ENCODE data around the gene EFS. TPM values are rescaled to one million over a fixed set of nuclear protein-coding genes. Genes with fewer than 3 reads are reported as not detected.
A peak's percentile ranks its signal among the peaks of the same experiment; 100 is the strongest.

The EFS gene
- total RNA-seq, 6 experiments from 2014 or later: 8.8 to 13.5 (median 12.3) TPM

GRCh38 chr14:23307687-23308644, 57.0 kb downstream of the EFS start:
- Mint-ChIP-seq H3K27ac (peak overlapping the region; percentile 82), H3K9me3 (no peaks in the 10 kb centered on the region), H3K27me3 (ENCODE audit: insufficient read depth) (no peaks in the 10 kb centered on the region; the same call in 1 of the 2 replicates), H3K4me1 (ENCODE audit: low read depth) (peaks cover 39% of the 10 kb centered on the region), H3K36me3 (ENCODE audit: low read depth) (peaks cover 39% of the 10 kb centered on the region), H3K4me3 (peak overlapping the region; percentile 93)
- DNase-seq: no peak
- TF ChIP-seq CTCF (IDR thresholded peaks at IDR 0.05): no peak

- TF ChIP-seq CTCF (IDR thresholded peaks at IDR 0.05): no peak
- Mint-ChIP-seq H3K36me3 (ENCODE audit: low read depth) (peaks cover 34% of the 10 kb centered on the region), H3K27ac (peak overlapping the region; percentile 82), H3K4me1 (ENCODE audit: low read depth) (peaks cover 44% of the 10 kb centered on the region), H3K4me3 (peak overlapping the region; percentile 93), H3K9me3 (no peaks in the 10 kb centered on the region), H3K27me3 (ENCODE audit: insufficient read depth) (no peaks in the 10 kb centered on the region; the same call in 1 of the 2 replicates)
- no peak for DNase-seq
Measured at GRCh38 chr14:23307146-23307530, 57.8 kb downstream of the EFS start.

GRCh38 chr14:23306412-23307145, 58.4 kb downstream of the EFS start, which contains the start of gene BCL2L2:
Gene BCL2L2, plus strand, starts transcription at chr14:23306833. Its CDS starts 935 bp downstream, at chr14:23307768.
- peak; percentile 75 for DNase-seq
- no peaks in the 10 kb centered on the region; the same call in 1 of the 2 replicates for H3K27me3 Mint-ChIP-seq (ENCODE audit: insufficient read depth)
- TF ChIP-seq CTCF (IDR thresholded peaks at IDR 0.05): no peak
- H3K27ac Mint-ChIP-seq: peak within 1 kb of the TSS; percentile 82
- H3K9me3 Mint-ChIP-seq: no peaks in the 10 kb centered on the region
- H3K36me3 Mint-ChIP-seq (ENCODE audit: low read depth): peaks cover 29% of the 10 kb centered on the region
- H3K4me1 Mint-ChIP-seq (ENCODE audit: low read depth): peaks cover 44% of the 10 kb centered on the region
- peak within 1 kb of the TSS; percentile 93 for H3K4me3 Mint-ChIP-seq

Small RNA genes within 50 kb of the gene (microRNA-seq; reads per million reads assigned to microRNA genes)
- not detected for gene MIR208A

Other genes starting within 250 kb of the EFS start
- gene CEBPE, start 245.9 kb downstream of the EFS start, total RNA-seq (2021; fragmentation: NEBNext Ultra II Directional; extraction: Animal tissue kit (Norgen Biotek cat#: 25700)): not detected
- 10 to 100 TPM; 13.0 to 24.2 (median 23.3) TPM for gene SLC7A8, start 181.5 kb downstream of the EFS start, total RNA-seq (2021; fragmentation: NEBNext Ultra II Directional; extraction: Animal tissue kit (Norgen Biotek cat#: 25700))
- not detected for gene RNF212B, start 127.2 kb downstream of the EFS start, total RNA-seq (2021; fragmentation: NEBNext Ultra II Directional; extraction: Animal tissue kit (Norgen Biotek cat#: 25700))
- gene HOMEZ, start 79.0 kb downstream of the EFS start, total RNA-seq (2021; fragmentation: NEBNext Ultra II Directional; extraction: Animal tissue kit (Norgen Biotek cat#: 25700)): 1 to 10 TPM; 7.3 to 9.2 (median 7.5) TPM
- 1 to 10 TPM; 2.3 to 3.8 (median 2.6) TPM for gene PPP1R3E, start 62.3 kb downstream of the EFS start, total RNA-seq (2021; fragmentation: NEBNext Ultra II Directional; extraction: Animal tissue kit (Norgen Biotek cat#: 25700))
- gene BCL2L2, start 58.3 kb downstream of the EFS start, total RNA-seq (2021; fragmentation: NEBNext Ultra II Directional; extraction: Animal tissue kit (Norgen Biotek cat#: 25700)): 10 to 100 TPM; 28.7 to 32.4 (median 31.1) TPM
- 100 to 1,000 TPM; 128 to 147 (median 137) TPM for gene PABPN1, start 43.7 kb downstream of the EFS start, total RNA-seq (2021; fragmentation: NEBNext Ultra II Directional; extraction: Animal tissue kit (Norgen Biotek cat#: 25700))
- gene SLC22A17, start 12.3 kb downstream of the EFS start, total RNA-seq (2021; fragmentation: NEBNext Ultra II Directional; extraction: Animal tissue kit (Norgen Biotek cat#: 25700)): 10 to 100 TPM; 11.7 to 15.6 (median 13.1) TPM
- gene IL25, start 7.6 kb upstream of the EFS start, total RNA-seq (2021; fragmentation: NEBNext Ultra II Directional; extraction: Animal tissue kit (Norgen Biotek cat#: 25700)): not detected
- not detected for gene CMTM5, start 11.9 kb upstream of the EFS start, total RNA-seq (2021; fragmentation: NEBNext Ultra II Directional; extraction: Animal tissue kit (Norgen Biotek cat#: 25700))
- not detected for gene MYH6, start 43.1 kb upstream of the EFS start, total RNA-seq (2021; fragmentation: NEBNext Ultra II Directional; extraction: Animal tissue kit (Norgen Biotek cat#: 25700))
- gene MYH7, start 70.5 kb upstream of the EFS start, total RNA-seq (2021; fragmentation: NEBNext Ultra II Directional; extraction: Animal tissue kit (Norgen Biotek cat#: 25700)): not detected
- 10 to 100 TPM; 22.6 to 29.9 (median 24.1) TPM for gene NGDN, start 104.5 kb upstream of the EFS start, total RNA-seq (2021; fragmentation: NEBNext Ultra II Directional; extraction: Animal tissue kit (Norgen Biotek cat#: 25700))
- gene ZFHX2, start 186.6 kb upstream of the EFS start, total RNA-seq (2021; fragmentation: NEBNext Ultra II Directional; extraction: Animal tissue kit (Norgen Biotek cat#: 25700)): 1 to 10 TPM in 4 of 6 experiments, under 1 TPM in 2; 0.63 to 4.2 (median 1.7) TPM
- 10 to 100 TPM; 10.4 to 14.1 (median 11.0) TPM for gene THTPA, start 191.1 kb upstream of the EFS start, total RNA-seq (2021; fragmentation: NEBNext Ultra II Directional; extraction: Animal tissue kit (Norgen Biotek cat#: 25700))
- 1 to 10 TPM; 1.6 to 8.3 (median 2.2) TPM for gene AP1G2, start 202.6 kb upstream of the EFS start, total RNA-seq (2021; fragmentation: NEBNext Ultra II Directional; extraction: Animal tissue kit (Norgen Biotek cat#: 25700))
- gene JPH4, start 213.6 kb upstream of the EFS start, total RNA-seq (2021; fragmentation: NEBNext Ultra II Directional; extraction: Animal tissue kit (Norgen Biotek cat#: 25700)): not detected

Data from HFFc6 (cell line).